ENCODE measurements around the gene MYO9B. TPM values are rescaled to one million over a fixed set of nuclear protein-coding genes. Genes with fewer than 3 reads are reported as not detected.

The MYO9B gene
- total and polyA plus RNA-seq, 2 of the 13 experiments (the other 11 are each of a cell fraction or from before 2014, with no cell fraction given): 18.0 to 18.3 TPM

DNA sequence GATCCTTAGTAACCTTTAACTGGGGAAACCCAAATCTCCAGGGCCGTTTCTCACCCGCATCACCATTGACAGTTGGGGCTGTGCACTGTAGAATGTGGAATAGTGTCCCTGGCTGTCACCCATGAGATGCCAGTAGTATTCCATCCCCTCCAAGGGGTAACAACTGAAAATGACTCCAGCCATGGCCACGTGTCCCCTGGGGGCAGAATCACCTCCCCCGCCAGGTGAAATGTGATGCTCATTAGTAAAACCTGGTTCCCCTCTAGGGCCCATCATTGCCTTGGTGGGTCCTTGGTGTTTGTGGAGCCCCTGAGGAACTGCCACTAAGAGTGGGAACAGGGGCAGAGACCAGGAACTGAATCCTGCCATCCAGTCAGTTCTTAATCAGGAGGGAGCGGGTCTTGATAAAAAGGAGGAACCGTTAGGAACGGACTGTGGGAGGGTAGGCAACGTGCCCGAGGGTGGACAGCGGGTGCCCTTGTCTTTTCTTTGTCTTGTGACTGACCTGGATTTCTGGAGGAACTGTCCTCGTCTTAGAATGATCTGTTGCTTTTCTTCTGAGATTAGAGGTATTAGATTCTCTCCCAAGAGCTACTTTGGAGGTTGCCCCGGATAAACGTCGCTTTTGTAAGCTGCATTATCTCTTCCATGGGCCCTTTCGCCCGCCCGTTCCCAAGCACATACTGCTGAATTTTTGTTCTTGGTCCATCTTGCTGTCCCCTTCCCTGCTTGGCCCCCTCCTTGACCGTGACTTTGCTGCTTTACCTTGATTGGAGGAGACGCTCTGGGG lies 3.5 kb downstream of the MYO9B start:
- 72% methylated on average over 18 of the region's 19 CpGs for WGBS (ENCODE audit: low lambda C conversion rate)
- peak overlapping the region; percentile 53 to 67 (median 60) for H3K4me3 ChIP-seq (replicated peaks in 1 of 3; ENCODE audit: insufficient read depth in 1 of 3, low read depth in 2 of 3, low read length in 3 of 3)
- H3K4me2 ChIP-seq (ENCODE audit: low read depth, low read length): peak overlapping the region; percentile 79
- TF ChIP-seq ZFP36 (IDR thresholded peaks at IDR 0.05; ENCODE audit: borderline replicate concordance, low read depth, low read length, partially characterized antibody) (no peak), TRIM24 (CRISPR knock-in tag; IDR thresholded peaks at IDR 0.05) (no peak), REXO4 (CRISPR knock-in tag; IDR thresholded peaks at IDR 0.05; ENCODE audit: borderline replicate concordance) (no peak), MAFK (conservative IDR thresholded peaks at IDR 0.05 in 1 of 2, IDR thresholded peaks at IDR 0.05 in 1 of 2; ENCODE audit: low read length in 2 of 2) (no peak), ZNF790 (CRISPR knock-in tag; IDR thresholded peaks at IDR 0.05; ENCODE audit: borderline replicate concordance) (no peak), ZMYM4 (CRISPR knock-in tag; IDR thresholded peaks at IDR 0.05) (no peak), MTF2 (CRISPR knock-in tag; IDR thresholded peaks at IDR 0.05; ENCODE audit: borderline replicate concordance) (no peak), RXRA (CRISPR knock-in tag; IDR thresholded peaks at IDR 0.05) (no peak), XRCC5 (optimal IDR thresholded peaks at IDR 0.05; ENCODE audit: low read length) (no peak), SIN3A (IDR thresholded peaks at IDR 0.05; ENCODE audit: borderline replicate concordance, low read depth, low read length) (no peak), NBN (conservative IDR thresholded peaks at IDR 0.05) (no peak), ZNF468 (CRISPR knock-in tag; IDR thresholded peaks at IDR 0.05) (no peak), MAFF (IDR thresholded peaks at IDR 0.05; ENCODE audit: low read depth, low read length) (no peak), ZNF567 (CRISPR knock-in tag; IDR thresholded peaks at IDR 0.05; ENCODE audit: borderline replicate concordance) (no peak), ZBTB7B (CRISPR knock-in tag; IDR thresholded peaks at IDR 0.05) (no peak), MEF2D (CRISPR knock-in tag; IDR thresholded peaks at IDR 0.05) (no peak), POLR2G (IDR thresholded peaks at IDR 0.05; ENCODE audit: low read depth, low read length) (no peak), ZNF34 (CRISPR knock-in tag; IDR thresholded peaks at IDR 0.05; ENCODE audit: borderline replicate concordance) (no peak)
- TF ChIP-seq, protein P1, sequence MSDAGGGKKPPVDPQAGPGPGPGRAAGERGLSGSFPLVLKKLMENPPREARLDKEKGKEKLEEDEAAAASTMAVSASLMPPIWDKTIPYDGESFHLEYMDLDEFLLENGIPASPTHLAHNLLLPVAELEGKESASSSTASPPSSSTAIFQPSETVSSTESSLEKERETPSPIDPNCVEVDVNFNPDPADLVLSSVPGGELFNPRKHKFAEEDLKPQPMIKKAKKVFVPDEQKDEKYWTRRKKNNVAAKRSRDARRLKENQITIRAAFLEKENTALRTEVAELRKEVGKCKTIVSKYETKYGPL (CRISPR knock-in tag; IDR thresholded peaks at IDR 0.05): no peak
- H3K4me1 ChIP-seq (ENCODE audit: insufficient read depth, low read length): peaks cover 46% of the 10 kb centered on the region
- H3K36me3 ChIP-seq (replicated peaks in 1 of 2; ENCODE audit: control insufficient read depth in 1 of 2, insufficient read depth in 2 of 2, low read length in 2 of 2): no peaks in the 10 kb centered on the region
- ChIA-PET CTCF (ENCODE audit: low intra/inter-chr PET ratio, low total read pairs) (interaction anchor here (0.7 to 1.5 kb wide), 3 partner anchors 19 to 56 kb away, joined by 3 to 5 read pairs (median 3); no protein-coding TSS in a partner anchor), POLR2A (interaction anchor here (0.7 kb wide), 1 partner anchor 136 kb away, joined by 3 read pairs; the partner anchor contains the start of gene USE1)
- in situ Hi-C loops (cut with HindIII; ENCODE audit: extremely low pct_ligation_motif_present, low pct_unique_long_range_greater_than_20kb): no loop called here
- H3K27me3 ChIP-seq (ENCODE audit: control insufficient read depth in 1 of 2, insufficient read depth in 2 of 2, low read length in 2 of 2): no peaks in the 10 kb centered on the region; a peak in 1 of 5 replicates
- intact Hi-C loops (cut with micrococcal nuclease; ENCODE audit: unreplicated experiment): loop anchor here (5.0 kb wide), 1 partner anchor 58 kb away; no protein-coding TSS in a partner anchor
- H2AFZ ChIP-seq (ENCODE audit: low read length): no peak overlapping the region
- FAIRE-seq (no peak), ATAC-seq (no peak), DNase-seq (ENCODE audit: low spot score) (no peak)
- no peaks in the 10 kb centered on the region for H3K9me3 ChIP-seq (ENCODE audit: low read length)
- H3K9ac ChIP-seq (ENCODE audit: insufficient read depth, low read depth, low read length): peak overlapping the region; percentile 69
- H3K79me2 ChIP-seq (ENCODE audit: insufficient read depth, low read length): peaks cover 60% of the 10 kb centered on the region
- no TSS peak for BruUV-seq (replicated peaks)
- no peaks in the 10 kb centered on the region for H4K20me1 ChIP-seq (ENCODE audit: insufficient read depth, low read length)
- H3K27ac ChIP-seq (ENCODE audit: extremely low read length, insufficient read depth, low read length): peak overlapping the region; percentile 66
